Kidney glomerular epithelial cell (primary cell): ENCODE results near the gene KIF3A.

Experiments used
- DNase-seq: peaks from one replicate; lab custom pipeline; 2025; lab: John Stamatoyannopoulos, UW

The KIF3A gene

DNA sequence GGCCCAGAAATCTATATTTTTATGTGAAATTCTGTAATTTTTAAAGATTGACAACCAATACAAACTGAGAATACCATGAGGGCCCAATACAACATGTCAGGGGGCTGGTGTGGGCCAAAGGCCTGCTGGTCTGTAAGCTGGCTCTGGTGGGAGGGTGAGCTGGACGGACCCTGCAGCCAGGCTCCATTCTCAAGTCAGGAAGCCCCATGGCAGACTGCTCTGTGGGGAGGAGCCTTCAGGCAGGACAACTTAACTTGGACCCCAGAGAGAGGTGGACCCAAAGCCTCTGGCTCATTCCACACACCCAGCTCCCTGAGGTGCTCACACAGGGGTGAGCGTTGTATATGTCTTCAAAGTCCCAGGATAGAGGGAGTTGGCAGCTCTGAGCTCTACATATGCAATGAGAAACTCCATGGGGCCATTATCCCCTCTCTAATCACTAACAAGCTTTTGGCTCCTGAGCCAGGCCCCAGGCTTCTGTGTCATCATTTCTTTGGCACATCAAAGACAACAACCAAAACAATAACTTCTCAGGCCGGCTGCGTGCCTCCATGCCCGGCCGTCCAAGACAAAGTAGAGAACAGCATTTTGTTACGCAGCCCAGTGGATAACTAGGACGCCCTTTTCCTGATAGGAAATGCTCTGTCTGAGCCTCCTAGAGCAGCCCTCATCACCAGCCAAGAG lies 33.3 kb upstream of the KIF3A start:
- DNase-seq, result no peak

DNA sequence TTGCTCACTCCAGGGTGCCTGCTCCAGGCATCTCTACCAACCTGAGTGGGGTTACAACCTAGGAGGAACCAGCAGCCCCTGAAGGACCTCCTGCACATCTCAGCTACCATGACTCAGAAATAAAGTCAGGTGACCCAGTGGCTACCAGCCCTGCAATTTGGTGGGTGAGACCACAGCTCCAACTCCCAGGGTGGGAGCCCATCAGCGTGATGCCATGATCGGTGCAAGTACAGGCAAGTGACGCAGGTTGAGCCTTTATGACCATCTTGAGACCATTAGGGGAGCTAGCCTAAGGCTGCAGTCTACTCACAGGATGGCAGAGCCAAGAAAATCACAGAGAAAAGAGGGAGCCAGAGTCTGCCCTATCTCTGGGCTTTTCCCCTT lies 31.1 kb upstream of the KIF3A start:
- DNase-seq, result no peak

DNA sequence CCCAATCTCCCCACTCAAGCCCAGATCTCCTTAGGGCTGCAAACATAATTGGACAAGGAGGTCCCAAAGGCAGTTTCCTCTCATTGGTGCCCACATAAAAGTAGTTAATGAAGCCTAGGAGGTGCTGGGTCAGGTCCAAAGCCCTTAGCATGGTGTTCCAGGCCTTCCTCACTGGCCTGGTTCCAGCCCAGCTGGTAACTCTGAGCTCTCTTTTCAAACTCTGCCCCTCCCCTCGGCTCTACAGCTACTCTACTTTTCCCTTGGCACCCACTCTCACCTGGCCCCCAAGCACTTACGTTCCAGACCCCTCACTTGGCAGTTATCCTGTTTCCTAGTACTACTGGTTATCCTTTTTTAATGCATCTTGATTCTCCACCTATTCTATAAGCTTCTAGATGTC lies 29.8 kb upstream of the KIF3A start:
- no peak for DNase-seq

DNA sequence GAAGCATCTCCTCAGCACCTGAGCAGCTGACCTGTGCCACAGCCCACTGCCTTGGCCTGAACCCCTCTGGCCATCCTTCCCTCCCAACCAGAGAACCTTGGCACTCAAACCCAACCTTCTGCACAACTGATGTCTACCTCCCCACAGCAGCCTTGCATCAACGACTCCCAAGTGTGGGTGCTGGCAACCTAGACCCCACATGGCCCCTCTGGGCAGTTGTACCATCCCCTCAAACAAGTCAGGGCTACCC lies 29.4 kb upstream of the KIF3A start:
- DNase-seq, result no peak

DNA sequence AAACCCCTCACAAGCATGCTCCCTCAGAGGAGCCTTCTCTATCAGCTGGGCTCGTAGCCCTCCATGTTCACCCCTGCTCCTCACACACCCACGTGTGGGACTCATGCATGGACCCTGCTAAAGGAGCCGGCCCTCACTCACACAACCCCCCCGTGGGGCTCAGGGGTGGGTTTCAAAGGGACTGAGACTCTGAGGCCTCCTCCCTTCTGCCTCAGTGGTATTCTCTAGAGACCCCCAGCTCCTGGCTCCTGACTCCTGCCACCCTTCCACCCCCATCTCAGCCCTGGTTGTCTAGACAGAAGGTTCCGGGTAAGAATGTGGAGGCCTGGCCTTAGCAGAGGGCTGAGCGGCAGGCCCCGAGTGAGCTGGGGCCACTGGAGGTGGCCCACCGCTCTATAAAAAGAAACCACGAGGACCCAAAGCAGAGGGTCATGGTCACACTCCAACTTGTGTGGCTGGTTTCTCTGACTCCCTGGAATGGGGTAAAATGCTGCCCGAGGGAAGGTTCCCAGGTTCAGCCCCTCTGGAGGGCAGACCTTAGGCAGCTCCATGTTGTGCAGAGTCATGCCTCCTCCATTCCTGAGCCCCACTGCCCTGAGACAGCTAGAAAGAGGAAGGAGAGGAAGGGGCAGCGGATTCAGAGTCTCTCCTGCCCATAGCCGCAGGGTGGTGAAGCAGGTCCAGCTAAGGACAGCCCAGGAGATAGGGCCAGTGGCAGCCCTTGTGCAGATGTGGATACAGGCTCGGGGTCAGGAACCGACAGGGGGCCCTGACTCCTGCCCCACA lies 28.9 kb upstream of the KIF3A start:
- no peak for DNase-seq

DNA sequence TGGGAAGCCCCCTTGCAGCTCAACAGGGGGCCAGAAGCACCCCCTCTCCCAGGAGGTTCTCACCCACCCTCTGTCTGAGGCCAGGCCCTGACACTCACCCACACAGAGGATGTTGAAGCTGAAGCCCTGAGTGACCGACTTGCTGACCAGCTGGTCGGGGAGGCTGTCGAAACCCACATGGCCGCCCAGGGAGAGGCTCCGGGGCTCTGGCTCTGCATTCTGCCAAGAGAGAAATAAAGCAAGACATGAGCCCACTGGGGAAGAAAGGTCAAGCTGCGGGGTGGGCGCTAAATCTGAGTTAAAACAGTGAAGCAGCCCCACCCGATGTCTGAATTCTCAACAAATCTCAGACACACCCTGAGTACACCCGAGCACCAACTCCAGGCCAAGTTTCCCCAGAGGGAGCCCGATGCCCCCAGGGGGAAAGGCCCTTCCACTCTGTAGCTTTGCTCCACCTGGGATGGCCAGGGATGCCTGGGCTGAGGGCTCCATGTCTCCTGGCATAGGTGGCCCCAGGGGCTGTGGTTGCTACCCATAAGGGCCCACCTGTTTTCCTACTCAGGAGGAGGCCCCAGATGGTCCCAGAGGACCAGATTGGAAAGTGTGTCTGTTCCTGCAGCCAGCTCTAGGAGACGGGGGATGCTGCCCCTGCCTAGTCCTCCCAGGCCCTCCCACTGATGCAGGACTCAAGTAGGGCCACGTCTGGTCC lies 28.1 kb upstream of the KIF3A start:
- DNase-seq, result no peak

DNA sequence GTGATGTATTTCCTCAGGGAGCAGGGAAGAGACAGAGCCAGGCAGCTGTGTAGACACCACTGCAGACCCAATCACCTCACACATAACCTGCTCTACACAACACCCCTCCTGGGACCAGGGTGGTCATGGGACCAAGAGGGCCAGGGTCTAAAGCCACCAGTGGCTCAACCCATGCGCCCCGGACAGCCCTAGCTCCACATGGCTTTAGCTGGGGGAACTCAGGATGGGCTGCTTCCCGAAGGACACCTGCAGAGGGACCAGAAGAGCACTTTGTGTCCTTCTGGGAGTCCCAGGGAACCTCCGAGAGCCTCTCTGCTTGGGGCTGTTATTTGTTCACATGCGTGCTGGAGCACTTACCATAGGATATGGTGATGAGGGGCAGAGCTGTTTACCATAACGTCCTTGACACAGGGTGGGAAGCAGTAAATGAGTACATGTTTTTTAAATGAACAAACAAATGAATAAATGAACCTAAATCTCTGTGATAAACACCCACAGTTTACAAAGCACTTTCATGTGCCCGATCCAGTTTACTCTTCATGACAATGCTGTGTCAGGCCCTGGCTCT lies 27.4 kb upstream of the KIF3A start:
- DNase-seq, result no peak

DNA sequence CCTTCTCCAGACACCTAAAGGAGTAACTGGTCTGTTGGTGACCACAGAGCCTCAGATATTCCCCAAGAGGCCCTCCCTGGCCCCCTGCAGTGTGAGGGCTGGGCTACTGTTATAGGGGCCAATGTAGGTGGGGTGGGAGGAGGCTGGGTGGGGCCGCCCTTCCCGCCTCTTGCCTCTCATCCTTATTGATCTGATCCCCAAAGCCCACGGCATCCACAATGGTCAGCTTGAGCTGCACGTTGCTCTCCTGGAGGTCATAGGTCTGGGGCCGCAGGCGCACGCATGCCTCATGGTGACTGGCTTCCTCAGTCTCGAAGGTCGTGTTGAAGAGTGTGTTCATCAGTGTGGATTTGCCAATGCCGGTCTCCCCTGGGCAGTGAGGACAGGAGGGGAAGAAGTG lies 26.7 kb upstream of the KIF3A start:
- DNase-seq, result no peak

DNA sequence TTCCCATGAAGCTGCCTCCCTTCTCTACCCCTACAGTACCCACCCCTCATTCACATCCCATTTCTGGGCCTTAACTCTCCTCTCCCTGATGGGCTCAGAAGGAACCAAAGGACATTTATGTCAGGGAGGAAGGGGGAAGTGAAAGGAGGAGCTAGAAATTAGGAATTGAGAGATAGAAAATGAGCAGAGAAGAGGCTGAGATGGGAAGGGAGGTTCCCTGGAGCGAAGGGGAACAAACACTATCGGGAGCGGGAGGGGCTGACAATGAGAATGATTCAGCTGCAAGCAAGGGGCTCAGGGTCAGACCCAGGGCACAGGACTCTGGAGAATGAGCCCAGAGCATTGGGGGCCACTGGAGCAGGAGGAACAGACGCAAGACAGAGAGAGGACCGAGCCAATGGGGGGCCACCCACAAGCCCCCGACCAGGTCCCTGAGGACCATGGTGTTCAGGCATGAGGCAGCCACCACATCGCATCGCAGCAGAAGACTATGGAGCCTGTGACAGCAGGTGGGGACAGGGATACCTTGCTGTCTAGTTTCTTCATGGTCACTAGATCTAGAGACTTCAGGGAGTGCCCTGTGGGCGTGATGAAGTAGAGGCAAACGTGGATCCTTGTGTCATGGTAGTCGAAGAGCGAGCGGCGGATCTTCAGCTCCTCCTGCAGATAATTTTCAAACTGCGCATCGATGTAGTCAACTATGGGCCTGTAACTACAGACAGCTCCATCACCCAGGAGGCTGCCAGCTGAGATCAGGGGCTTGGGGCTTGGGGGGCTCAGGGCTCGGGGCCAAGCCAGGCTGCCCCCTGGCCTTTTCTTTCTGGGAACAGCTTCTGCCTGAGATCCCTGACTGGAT lies 26.1 kb upstream of the KIF3A start:
- no peak for DNase-seq

DNA sequence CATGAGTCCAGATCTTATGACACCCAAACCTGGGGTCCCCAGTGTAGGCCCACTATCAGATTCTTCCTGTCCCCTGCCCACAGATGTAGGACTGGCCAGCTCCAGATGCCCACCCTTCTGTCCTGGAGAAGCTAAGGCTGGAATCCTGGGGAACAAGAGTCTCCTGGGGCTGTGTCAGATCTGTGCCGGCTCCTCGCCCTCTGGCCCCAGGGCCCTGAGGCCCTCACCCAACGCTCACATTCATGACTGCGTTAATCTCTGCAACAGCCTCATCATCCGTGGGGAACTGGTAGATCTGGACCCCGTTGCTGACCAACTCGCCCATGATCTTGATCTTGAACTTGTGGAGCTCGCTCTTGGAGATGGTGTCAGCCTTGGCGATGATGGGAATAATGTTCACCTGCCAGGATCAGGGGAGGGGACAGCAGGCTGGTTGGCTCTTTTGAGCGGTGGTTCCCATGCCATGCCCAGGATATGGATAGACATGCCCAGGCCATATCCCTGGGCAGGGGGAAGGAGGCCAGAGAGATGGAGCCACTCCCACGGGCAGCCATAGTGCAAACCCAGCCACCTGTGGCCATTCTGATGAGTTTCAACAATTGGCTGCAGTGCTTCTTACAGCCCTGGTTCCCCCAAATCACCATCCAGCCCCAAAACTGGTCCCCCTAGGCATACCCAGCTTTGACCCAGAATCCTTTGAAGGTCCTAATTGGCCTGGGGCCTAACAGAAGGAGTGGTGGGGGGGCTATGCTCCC lies 25.1 kb upstream of the KIF3A start:
- no peak for DNase-seq

DNA sequence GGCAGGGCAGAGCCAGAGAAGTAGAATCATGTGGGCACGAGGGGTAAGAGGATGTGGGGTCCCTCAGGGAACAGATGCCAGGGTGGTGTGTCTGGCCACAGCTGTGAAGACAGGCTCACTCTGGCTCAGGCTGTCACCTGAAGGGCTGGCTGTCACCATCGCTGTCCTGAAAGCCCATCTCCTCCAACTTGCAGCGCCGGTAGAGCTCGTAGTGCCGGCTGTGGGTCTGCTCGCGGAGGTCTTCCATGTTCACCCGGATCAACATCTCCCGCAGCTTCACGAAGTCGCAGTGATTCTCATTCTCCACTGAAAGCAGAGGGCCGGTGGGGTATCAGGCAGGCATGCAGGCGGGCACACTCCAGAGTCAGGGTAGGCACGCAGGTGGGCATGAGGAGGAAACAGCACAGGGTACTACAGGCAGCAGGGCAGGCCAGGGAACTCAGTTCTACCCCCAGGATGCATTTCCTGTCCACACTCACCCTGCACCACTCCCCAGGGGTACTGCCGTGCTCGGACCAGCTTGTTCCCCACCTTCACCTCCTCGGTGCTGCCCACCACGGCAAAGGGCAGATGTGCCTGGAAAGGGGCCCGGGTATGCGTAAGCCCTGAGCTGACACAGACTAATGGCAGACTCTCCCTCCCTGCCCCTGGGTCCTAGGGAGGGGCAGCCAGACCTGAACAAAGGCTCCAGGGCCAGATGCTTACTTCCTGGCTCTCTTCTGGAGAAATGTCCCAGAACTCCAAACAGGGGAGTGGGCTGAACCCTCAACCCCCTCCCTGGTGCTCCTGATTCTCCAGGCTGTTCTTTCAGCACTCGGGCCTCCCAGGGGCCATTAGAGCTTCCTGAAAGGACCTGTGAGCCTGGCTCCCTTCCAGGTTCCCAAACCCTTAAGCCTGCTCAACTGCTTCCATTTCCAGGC lies 24.2 kb upstream of the KIF3A start:
- no peak for DNase-seq

DNA sequence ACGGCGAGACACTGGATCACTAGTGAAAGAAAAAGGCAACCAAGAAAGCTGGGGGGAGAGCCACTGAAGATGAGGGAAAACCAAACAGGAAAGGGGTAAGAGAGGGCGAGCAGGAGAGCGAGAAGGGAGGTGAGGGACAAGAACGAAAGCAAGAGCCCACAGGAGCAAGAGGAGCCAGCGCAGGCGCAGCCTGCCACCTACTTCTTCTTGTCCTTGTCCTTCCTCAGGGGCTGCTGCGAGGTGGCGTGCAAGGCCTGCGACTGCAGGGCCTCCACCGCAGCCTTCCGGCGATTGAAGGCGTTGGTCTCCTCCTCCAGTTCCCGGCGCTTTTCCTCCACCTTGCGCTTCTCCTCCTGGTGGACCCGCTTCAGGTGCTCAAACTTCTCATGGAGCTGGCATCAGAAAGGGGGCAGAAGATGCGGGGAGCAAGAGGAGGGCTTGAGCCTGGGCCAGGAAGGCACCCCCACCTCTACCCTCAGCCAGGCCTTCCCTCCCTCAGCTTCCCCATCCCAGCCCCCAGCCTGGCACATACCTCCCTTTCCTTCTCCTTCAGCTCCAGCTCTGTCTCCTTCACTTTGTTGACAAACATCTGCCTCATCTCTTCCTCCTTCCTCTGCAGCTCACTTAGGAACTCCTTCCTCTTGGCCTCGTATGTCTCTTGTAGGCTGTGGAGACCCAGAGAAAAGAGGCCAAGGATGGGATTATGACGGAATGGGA lies 23.4 kb upstream of the KIF3A start:
- DNase-seq, result no peak

DNA sequence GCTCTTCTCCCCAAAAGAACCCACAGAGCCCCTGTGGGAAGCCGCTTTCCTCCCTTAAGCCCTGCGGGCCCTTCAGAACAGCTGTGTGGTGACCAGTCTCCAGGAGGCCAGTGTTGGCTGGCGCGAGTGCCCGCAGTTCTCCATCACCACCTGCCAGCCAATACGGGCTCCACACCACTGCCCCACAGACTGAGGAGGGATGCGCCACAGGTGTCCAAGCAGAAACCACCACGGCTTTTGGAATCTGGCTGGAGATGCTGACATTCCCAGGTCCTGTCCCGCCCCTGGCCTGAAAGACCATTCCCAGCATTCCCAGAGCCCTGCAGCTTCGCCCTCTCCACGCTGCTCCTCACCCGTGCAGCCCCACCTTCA lies 22.7 kb upstream of the KIF3A start:
- no peak for DNase-seq

DNA sequence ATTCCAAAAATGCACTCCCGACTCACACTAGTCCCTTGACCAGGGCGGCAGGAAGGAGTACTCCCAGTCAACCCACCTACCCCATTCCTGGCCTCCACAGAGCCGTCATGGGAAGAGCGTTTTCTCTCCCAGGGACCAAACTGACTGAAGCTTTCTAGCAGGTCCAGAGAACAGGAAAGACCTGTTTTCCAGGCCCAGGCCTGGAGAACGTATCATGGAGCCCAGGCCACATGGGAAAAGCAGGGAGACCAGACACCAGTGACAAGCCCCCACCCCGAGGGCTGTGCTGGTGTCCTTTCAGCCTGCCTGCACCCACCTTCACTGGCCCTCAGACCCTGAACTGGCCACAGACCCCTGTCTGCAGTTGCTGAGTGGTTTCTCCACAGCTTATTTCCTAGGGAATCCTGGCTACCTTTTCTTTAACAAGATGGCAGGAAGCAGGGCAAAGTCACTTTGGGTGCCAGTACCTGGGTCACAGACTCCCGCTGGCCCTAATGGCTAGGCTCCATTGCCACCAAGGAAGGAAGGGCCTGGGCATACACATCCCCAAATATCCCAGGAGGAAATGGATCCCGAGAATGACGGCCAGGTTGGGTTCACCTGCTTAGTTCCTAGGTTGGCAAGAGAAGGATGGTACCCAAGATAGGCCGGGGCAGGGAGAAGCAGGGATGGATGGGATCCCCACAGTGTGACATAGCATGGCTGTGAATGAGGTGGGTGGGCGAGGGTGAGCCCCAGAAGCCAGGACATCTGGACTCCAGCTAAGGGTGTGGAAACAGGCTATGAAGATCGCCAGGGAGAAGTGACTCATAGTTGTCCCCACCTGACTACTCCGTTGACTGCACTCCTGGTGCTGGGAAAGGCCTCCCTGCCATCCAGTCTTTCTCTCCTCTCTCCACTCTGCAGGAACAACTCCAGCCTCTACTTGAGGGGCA lies 22.0 kb upstream of the KIF3A start:
- DNase-seq, result no peak

DNA sequence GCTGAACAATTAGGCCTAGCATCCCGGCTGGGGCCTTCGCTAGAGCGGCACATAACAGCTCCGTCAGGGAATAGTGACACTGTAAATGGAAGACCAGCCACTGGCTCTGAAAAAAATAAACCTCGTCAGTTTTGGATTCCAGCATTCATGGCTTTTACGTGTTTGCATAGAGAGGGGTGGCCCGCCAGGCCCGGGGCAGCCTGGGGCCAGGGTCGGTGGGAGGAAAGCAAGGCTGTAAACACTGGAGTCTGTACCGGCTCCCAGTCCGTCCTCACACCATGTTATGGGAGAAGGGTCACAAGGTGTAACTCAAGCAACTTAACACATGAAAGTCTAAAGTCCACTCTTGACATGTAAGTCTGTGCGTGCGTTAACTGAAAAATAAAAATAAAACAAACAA lies 21.1 kb upstream of the KIF3A start:
- DNase-seq, result no peak

DNA sequence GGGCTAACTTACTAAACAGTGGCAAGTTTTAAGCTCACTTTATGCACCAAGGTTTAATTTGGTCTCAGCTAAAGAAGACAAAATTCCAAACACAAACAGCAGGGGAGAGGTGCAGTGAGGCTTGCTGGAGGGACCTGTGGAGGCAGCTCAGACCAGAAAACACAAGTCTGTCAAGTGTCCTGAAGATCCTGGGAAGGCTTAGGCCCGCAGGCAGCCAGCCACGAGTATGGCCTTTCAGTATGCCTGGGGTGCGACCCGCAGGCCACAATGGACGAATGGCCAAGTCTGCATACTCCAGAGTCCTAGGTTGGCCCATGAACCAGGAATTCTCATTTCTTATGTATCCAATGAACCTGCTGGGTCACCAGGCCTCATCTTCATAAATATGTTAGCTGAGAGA lies 19.2 kb upstream of the KIF3A start:
- no peak for DNase-seq

DNA sequence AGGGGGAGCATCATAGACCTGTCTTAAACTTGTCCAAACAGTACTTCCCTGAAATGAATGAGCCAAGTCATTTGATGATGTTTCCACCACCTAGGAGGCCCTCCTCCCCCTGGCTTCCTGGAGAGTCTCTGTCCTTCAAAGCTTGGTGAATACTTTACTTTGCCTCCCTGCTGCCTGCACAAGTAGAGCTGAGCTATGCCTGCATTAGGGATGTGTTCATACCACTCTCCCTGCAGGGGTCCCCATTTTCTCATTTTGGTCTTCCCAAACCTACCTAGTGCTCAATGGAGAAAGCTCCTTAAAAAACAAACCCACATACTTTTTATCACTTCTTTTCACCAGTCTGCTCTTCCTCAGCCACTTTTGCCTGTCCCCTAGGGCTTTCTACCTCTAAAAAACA lies 17.6 kb upstream of the KIF3A start:
- DNase-seq, result no peak

DNA sequence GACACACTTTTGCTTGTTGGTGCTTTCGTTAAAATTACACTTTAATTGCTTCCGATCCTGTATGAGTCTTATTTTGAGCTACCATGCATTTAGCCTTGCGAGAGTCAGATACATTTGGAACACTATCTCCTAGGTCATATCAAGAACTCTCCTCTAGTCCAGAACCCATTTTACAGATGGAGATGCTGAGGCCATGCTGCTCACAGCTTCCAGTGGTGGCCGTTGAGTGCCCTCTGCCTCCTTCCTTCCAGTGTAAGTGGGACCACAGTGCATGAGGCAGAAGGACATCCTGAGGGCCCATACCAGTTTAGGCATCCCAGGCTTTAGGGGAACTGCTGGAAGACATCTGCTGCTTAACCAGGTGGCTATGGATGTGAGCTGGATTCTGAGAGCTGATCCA lies 16.8 kb upstream of the KIF3A start:
- DNase-seq, result no peak
